Activated CD4-positive, alpha-beta T cell treated with anti-CD3 and anti-CD28 coated beads, Interleukin-2, amount 50 U/mL, for 24 hours (primary cell): Measurements from ENCODE around the gene HDAC9.

ENCODE experiments used
- DNase-seq, 2 donors: peaks; one replicate each; pipeline ENCODE4 v3.0.0-alpha.2; 2020; ENCODE audit warnings: low read depth in 1 of 2, low spot score in 1 of 2

The HDAC9 gene

DNA sequence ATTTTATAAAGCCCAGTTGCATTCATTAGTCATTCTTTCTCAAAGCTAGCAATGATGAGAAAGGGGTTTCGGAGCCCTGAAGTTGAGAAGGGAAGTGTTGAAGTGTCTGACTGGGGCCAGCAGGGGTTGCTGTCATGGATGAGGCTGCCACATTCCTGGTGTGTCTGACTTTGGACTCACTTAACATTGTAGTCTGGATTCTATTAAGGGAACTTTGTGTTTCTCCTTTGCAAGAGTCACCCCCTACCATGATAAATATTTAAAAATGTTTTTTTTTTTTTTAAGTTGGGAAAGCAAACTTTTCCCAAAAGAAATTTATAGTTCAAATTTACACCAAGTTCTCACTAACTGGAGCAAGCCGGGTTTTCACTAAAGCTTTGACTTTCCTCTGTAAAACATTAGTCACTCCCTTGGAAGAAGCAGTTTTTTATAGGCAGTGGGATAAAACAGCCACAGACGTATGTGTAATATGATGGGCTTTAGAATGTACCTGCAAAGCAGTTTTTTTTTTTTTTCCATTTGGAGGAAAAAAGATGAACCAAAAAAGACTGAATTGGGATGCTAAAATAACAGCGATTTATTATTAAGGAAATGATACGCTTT is 378.3 kb downstream of the HDAC9 start:
- no peak for DNase-seq

- no peak for DNase-seq
Measured at GRCh38 chr7:18874880-18875279, 379.3 kb downstream of the HDAC9 start.

- no peak for DNase-seq
Measured at GRCh38 chr7:18877874-18878273, 382.3 kb downstream of the HDAC9 start.

DNA sequence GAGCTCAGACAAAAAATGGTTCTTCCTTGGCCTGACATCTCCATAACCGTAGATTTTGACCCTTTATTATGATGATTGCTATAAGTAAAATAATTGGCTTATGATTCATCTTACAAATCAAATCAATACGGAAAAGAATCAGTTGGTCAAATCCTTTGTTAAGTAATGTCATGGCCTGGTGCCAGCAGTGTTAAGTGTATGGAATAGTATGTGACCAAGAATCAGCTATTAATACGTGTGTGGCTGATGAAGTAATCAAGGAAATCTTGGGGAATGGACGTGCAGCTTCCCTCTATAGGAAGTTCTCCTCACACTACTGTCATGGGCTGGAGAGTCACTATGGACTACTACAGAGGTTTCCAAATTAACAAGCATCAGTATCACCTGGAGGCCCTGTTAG is 391.3 kb downstream of the HDAC9 start:
- DNase-seq: no peak

DNA sequence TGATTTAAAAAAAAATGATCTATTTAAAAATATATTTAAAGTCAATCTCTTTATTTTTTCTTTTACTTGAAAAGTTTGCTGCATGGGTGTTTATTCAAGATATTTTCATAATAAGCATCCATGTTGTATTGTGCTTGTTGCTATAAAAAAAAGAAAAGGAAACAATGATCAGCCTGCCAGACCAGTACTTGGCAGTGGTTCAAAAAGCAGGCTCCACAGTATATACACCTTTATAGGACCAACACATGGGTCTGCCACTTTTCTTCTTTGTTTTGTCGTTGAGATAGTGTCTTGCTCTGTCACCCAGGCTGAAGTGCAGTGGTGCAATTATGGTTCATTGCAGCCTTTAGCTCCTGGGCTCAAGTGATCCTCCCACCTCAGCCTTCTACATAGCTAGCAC is 393.9 kb downstream of the HDAC9 start:
- DNase-seq: no peak

DNA sequence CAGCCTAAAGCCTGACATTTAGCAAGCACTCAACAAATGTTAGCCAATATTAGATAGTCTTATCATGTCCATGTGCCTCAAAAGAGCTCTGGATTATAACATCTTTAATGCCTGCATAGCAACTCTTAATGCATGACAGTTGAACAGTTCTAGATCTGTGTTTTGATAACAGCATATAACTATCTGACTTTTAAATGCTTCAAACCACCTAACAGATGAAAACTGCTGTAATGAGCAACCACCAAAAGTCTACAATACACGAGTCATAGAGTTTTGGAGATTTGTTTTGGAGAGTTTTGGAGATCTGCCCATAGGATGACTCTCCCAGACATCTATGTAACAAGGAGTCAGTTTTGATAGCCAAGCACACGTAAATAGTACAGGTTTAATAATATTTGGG is 394.6 kb downstream of the HDAC9 start:
- no peak for DNase-seq

DNA sequence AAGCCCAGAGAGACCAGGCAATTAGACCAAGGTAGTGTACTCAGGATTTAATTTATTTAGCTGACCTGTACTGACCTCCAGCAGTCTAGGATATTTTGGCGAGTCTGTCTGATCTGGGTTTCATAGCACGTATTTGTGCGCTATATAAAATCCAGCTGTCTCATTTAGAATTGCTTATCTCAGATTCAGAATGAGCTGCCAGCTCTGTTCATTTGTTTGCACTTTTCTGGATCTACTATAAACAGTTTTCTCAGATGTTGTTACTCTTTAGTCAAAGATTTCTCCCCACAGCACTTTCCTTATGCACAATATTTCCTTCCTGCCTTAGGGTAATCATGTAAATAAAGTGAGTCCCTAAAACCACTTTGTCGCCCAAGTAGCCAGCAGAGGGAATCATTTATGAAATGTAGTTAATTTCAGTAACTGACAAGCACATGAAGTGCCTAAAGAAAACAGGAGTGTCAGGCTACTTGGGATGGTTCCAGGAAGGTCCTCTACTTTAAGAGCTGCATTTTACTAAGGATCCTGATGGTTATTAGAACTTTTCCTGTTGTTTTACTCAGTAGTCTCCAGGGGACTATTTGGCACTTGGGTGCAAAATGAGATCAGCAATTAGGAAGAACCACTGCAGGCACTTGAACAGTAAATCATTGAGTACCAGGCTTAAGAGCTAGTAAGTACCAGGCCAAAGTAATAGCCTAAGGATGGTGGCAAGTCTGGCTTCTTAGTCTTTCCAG is 395.5 kb downstream of the HDAC9 start:
- no peak for DNase-seq

DNA sequence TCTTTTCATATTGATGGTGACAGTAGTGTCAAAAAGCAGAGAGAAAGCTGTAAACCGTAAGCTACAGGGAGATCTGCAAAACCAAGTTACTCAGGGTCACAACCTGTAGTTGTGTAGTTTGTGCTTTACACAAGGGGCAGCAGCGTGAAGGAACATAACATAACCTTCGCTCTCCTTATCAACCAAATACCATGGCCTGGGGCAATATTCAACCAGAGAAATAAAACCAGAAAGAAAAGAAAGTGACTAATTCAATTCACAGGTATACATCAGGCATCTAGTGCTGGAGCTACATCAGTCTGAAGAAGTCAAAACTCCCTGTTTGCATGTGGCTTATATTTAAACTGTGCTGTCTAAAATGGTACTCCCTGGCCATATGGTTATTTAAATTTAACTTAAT is 397.6 kb downstream of the HDAC9 start:
- DNase-seq: no peak

- no peak for DNase-seq
Measured at GRCh38 chr7:18894155-18894554, 398.6 kb downstream of the HDAC9 start.

DNA sequence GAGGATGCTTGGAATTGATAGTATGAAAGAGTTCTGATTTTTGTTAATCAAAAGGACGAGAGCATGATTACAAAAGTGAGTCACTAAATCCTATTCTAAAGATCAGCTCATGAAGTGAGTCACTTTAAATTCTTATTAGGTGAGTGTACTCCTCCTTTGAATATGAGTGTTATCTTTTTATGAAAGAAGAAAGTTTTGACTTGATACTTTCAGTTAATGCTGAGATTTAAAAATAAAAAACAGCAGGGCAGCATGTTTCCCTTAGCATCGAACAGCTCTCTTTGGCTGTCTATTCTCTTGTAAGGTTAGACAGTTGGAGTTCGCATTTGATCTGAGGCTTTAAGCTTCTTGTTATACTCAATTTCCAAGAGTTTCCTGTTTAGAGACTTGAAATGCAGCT is 399.9 kb downstream of the HDAC9 start:
- DNase-seq: no peak

- no peak for DNase-seq
Measured at GRCh38 chr7:18896343-18896975, 400.9 kb downstream of the HDAC9 start.

DNA sequence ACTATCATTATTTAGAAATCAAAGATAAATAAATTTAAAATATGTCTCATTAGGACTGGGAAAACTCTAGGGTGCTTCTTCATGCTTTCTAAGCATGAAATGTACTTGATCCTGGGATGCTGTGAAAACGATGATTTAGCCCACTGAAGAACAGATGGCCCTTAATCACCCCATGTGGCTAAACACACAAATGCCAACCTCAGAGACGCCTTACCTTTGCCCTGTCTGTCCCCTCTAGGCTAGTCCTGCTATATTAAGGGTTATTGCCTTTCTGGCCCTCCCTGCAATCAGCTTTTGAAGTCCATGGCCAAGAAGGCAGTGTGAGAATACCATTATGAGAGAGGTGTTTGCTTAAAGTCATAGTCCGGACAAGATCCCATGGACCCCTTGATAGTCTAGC is 404.7 kb downstream of the HDAC9 start:
- DNase-seq: no peak

- DNase-seq: no peak
Measured at GRCh38 chr7:18900803-18901202, 405.3 kb downstream of the HDAC9 start.

DNA sequence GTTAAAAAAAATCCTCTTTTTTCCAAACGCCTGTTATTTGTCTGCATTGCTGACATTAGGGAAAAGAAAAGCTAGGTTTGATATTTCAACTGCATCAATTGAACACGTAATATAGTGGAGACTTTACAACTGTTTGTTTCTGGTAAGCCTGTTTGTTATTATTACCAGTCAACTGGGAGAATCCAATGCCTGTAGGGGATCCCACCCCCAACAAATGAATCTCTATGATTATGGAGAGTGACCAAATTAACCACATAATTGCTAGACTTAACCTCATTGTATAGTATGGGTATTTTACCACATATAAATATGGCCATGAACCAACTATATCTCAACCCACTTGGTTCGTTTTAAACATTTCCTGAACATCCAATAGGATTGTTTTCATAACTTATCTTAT is 405.8 kb downstream of the HDAC9 start:
- no peak for DNase-seq

- no peak for DNase-seq
Measured at GRCh38 chr7:18901982-18902421, 406.5 kb downstream of the HDAC9 start.

- no peak for DNase-seq
Measured at GRCh38 chr7:18902892-18903291, 407.3 kb downstream of the HDAC9 start.

- no peak for DNase-seq
Measured at GRCh38 chr7:18903695-18904094, 408.1 kb downstream of the HDAC9 start.

GRCh38 chr7:18905316-18905943 is 409.9 kb downstream of the HDAC9 start:
- DNase-seq: no peak

GRCh38 chr7:18906901-18907300 is 411.4 kb downstream of the HDAC9 start:
- no peak for DNase-seq

DNA sequence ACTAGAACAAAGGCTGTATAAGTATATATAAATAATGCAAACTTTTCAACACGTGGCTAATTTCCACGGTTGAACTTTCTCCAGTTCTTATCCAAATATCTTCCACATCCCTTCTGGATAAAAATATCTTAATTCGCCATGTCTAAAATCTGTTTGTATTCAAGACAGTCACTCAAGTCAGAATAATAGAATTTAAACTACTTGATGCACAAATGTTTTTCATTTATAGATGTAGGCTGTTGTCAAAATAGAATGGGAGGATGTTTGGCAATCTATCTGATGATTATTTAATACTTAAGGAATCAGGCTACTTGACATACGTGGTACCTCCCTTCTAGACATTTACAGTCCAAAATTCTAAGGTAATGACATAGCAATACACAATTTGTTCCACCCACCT is 417.6 kb downstream of the HDAC9 start:
- no peak for DNase-seq

- no peak for DNase-seq
Measured at GRCh38 chr7:18916826-18917225, 421.3 kb downstream of the HDAC9 start.

GRCh38 chr7:18927134-18927533 is 431.6 kb downstream of the HDAC9 start:
- DNase-seq: no peak
